HUES6 (cell line): ENCODE data around the gene RNPEP.

Experiments
- H3K27ac ChIP-seq: 2 replicates; pipeline ENCODE4 v1.7.0; 2013; ENCODE audit warnings: low read depth, mild to moderate bottlenecking, low read length, inconsistent platforms
- H3K27me3 ChIP-seq: 2 replicates; pipeline ENCODE4 v1.6.1; 2013; ENCODE audit warnings: low read length; ENCODE audit not compliant: control insufficient read depth, insufficient read depth
- H3K36me3 ChIP-seq: 2 replicates; pipeline ENCODE4 v1.6.1; 2013; ENCODE audit warnings: low read length; ENCODE audit not compliant: control insufficient read depth, insufficient read depth
- H3K4me1 ChIP-seq: 2 replicates; pipeline ENCODE4 v1.6.1; 2013; ENCODE audit warnings: low read length; ENCODE audit not compliant: control insufficient read depth, insufficient read depth
- H3K4me3 ChIP-seq: 2 replicates; pipeline ENCODE4 v1.5.1; 2013; ENCODE audit warnings: low read depth, low read length
- H3K9ac ChIP-seq: one replicate; pipeline ENCODE4 v1.6.1; 2013; ENCODE audit warnings: mild to moderate bottlenecking, low read length
- H3K9me3 ChIP-seq: 2 replicates; pipeline ENCODE4 v1.6.1; 2013; ENCODE audit warnings: low read depth, low read length; ENCODE audit not compliant: control insufficient read depth, insufficient read depth

The RNPEP gene

DNA sequence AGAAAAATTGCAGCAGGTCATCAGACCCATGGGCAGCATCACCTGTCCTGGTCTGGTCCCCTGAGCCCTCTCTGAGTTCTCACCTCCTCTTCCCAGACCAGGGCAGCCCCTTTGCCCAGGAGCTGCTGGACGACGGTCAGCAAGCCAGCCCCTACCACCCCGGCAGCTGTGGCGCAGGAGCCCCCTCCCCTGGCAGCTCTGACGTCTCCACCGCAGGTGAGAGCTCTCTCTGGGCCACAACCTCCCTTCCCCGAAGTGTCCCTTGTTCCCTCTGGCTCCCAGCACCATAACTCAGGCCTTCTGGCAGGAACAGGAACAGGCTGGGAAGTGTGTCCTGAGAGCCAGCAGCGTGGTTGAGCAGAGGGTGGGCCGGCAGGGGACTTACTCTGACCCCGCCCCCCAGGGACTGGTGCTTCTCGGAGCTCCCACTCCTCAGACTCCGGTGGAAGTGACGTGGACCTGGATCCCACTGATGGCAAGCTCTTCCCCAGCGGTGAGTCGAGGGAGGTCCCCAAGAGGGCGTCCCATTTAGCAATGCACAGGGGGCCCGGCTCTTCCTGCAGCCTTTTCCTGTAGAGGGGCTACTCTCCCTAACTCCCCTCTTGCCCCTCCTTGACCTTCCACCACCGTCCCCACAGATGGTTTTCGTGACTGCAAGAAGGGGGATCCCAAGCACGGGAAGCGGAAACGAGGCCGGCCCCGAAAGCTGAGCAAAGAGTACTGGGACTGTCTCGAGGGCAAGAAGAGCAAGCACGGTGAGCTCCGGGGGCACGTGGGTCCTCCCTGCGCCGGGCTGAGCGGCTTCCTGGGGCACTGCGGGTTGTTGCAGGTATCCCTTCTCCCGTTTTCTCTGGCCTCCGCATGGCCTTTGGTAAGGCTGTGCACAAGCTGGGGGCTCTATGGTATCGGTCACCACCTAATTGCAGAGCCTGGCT is 30.4 kb downstream of the RNPEP start:
- Histone ChIP-seq H3K27me3 (no peaks in the 10 kb centered on the region), H3K4me3 (no peak overlapping the region), H3K9ac (no peak overlapping the region), H3K4me1 (peaks cover 39% of the 10 kb centered on the region), H3K36me3 (peaks cover 39% of the 10 kb centered on the region), H3K27ac (no peak overlapping the region), H3K9me3 (no peaks in the 10 kb centered on the region)

DNA sequence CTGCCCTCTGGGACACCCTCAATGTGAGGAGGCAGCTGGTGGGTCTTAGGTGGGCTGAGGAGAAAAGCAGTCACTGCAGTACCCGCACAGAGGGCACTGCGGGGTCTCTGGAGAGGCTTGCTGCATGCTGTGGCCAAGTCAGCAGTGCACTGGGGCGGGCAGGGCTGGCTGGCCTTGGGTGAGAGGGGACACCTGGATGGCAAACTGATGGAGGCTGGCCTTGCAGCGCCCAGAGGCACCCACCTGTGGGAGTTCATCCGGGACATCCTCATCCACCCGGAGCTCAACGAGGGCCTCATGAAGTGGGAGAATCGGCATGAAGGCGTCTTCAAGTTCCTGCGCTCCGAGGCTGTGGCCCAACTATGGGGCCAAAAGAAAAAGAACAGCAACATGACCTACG is 31.2 kb downstream of the RNPEP start:
- H3K27me3 ChIP-seq = no peaks in the 10 kb centered on the region
- H3K9me3 ChIP-seq = no peaks in the 10 kb centered on the region
- peaks cover 42% of the 10 kb centered on the region for H3K4me1 ChIP-seq
- no peak overlapping the region for H3K9ac ChIP-seq
- H3K27ac ChIP-seq = no peak overlapping the region
- H3K4me3 ChIP-seq = no peak overlapping the region
- H3K36me3 ChIP-seq = peaks cover 39% of the 10 kb centered on the region

DNA sequence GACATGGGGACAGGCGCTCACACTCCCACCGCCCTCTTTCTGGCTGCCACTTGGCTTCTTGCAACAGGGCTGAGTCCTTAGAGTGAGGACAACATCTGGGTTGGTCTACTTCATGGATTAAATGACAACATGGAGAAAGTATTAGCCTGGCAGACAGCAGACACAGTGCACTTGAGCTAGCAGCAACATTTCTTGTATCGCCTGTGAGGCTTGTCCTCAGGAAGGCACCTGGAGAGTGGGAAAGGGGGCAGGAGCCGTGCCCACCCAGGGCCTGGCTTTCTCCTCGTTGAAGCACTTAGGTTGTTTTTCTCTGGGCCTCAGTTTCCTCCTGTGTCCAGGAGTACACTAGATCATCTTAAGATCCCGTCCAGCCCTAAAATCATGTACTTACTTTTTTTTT is 31.6 kb downstream of the RNPEP start:
- H3K27ac ChIP-seq = no peak overlapping the region
- H3K4me3 ChIP-seq = no peak overlapping the region
- peaks cover 39% of the 10 kb centered on the region for H3K36me3 ChIP-seq
- peaks cover 42% of the 10 kb centered on the region for H3K4me1 ChIP-seq
- H3K27me3 ChIP-seq = no peaks in the 10 kb centered on the region
- no peak overlapping the region for H3K9ac ChIP-seq
- no peaks in the 10 kb centered on the region for H3K9me3 ChIP-seq

DNA sequence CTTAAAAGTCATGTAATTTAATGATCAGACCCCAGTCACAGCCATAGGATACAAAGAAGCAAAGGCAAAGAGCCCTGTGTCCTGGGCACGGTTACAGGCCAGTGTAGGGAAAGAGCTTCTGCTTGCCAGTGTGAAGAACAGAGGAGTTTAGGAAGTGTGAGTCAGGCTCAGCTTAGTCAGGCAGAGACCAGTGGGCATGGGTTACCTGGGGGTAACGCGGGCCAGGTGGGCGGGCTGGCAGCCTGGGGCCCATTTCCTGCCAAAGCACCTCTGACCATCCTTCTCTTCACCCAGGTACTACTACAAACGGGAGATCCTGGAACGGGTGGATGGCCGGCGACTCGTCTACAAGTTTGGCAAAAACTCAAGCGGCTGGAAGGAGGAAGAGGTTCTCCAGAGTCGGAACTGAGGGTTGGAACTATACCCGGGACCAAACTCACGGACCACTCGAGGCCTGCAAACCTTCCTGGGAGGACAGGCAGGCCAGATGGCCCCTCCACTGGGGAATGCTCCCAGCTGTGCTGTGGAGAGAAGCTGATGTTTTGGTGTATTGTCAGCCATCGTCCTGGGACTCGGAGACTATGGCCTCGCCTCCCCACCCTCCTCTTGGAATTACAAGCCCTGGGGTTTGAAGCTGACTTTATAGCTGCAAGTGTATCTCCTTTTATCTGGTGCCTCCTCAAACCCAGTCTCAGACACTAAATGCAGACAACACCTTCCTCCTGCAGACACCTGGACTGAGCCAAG is 32.6 kb downstream of the RNPEP start:
- no peak overlapping the region for H3K9ac ChIP-seq
- peaks cover 34% of the 10 kb centered on the region for H3K4me1 ChIP-seq
- no peak overlapping the region for H3K4me3 ChIP-seq
- peaks cover 39% of the 10 kb centered on the region for H3K36me3 ChIP-seq
- no peaks in the 10 kb centered on the region for H3K9me3 ChIP-seq
- H3K27me3 ChIP-seq = no peaks in the 10 kb centered on the region
- H3K27ac ChIP-seq = no peak overlapping the region

DNA sequence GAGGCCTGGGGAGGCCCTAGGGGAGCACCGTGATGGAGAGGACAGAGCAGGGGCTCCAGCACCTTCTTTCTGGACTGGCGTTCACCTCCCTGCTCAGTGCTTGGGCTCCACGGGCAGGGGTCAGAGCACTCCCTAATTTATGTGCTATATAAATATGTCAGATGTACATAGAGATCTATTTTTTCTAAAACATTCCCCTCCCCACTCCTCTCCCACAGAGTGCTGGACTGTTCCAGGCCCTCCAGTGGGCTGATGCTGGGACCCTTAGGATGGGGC is 33.2 kb downstream of the RNPEP start:
- no peak overlapping the region for H3K4me3 ChIP-seq
- H3K27me3 ChIP-seq = no peaks in the 10 kb centered on the region
- no peaks in the 10 kb centered on the region for H3K9me3 ChIP-seq
- no peak overlapping the region for H3K9ac ChIP-seq
- peaks cover 39% of the 10 kb centered on the region for H3K36me3 ChIP-seq
- no peak overlapping the region for H3K27ac ChIP-seq
- peaks cover 31% of the 10 kb centered on the region for H3K4me1 ChIP-seq

DNA sequence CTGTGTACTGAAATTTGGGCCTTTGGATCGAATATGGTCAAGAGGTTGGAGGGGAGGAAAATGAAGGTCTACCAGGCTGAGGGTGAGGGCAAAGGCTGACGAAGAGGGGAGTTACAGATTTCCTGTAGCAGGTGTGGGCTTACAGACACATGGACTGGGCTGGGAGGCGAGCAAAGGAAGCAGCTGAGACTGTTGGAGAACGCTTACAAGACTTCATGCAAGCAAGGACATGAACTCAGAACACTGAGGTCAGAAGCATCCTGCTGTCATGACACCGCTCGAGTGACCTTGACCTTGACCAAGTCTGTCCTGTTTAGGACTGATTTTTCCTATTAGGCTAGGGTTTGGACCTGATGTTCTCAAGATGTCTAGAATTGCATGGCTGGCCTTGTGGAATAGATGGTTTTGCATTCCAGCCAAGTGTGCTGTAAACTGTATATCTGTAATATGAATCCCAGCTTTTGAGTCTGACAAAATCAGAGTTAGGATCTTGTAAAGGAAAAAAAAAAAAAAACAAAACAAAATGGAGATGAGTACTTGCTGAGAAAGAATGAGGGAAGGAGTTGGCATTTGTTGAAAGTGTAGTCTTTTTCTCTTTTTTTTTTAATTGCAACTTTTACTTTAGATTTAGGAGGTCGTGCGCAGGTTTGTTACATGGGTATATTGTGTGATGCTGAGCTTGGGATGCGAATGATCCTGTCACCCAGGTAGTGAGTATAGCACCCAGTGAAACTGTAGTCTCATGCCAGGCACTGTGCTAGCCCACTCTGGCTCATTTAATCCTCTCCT is 33.8 kb downstream of the RNPEP start:
- H3K36me3 ChIP-seq = peaks cover 39% of the 10 kb centered on the region
- no peak overlapping the region for H3K4me3 ChIP-seq
- H3K9ac ChIP-seq = no peak overlapping the region

DNA sequence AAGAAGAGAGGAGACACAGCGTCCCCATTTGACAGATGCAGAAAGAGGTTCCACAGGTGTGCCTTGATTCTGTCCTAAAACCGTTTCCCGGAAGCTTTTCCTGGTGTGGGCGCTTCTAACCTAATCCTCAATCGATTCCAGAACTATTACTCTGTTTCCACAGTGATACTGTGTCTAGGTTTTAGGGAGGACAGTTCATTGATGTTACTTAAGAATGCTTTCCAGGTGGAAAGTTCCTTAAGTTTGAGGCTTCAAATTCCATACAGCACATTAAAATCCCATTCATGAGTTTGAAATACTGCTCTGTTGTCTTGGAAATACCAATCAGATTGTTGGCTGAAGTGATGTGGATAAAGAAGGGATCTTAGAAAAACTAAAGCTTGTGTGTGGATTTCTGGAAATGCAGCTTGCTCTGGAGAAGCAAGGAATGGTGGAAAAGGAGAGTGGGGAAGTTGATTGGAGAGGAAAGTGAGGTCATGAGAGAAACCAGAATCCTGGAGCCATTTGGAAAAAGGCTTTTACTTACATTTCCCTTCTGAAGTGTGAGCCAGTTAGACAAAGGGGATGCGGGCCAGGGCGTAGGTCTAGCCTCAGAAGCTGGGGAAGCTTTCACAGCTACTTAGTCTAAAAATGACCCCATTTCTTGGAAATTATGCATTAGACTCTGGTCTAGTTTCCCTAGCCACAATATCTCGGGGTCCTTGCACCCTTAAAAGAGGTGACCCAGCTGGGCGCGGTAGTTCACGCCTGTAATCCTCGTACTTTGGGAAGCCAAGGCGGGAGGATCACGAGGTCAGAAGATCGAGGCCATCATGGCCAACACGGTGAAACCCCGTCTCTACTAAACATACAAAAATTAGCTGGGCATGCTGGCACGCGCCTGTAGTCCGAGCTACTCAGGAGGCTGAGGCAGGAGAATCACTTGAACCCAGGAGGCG is 34.6 kb downstream of the RNPEP start:
- Histone ChIP-seq H3K27me3 (no peaks in the 10 kb centered on the region), H3K36me3 (peaks cover 35% of the 10 kb centered on the region), H3K9ac (no peak overlapping the region), H3K27ac (no peak overlapping the region), H3K4me3 (no peak overlapping the region), H3K9me3 (no peaks in the 10 kb centered on the region), H3K4me1 (peaks cover 23% of the 10 kb centered on the region)

More for the DNA sequence above, 33.8 kb downstream of the RNPEP start:
- no peaks in the 10 kb centered on the region for H3K27me3 ChIP-seq
- no peaks in the 10 kb centered on the region for H3K9me3 ChIP-seq
- H3K27ac ChIP-seq = no peak overlapping the region
- peaks cover 25% of the 10 kb centered on the region for H3K4me1 ChIP-seq

DNA sequence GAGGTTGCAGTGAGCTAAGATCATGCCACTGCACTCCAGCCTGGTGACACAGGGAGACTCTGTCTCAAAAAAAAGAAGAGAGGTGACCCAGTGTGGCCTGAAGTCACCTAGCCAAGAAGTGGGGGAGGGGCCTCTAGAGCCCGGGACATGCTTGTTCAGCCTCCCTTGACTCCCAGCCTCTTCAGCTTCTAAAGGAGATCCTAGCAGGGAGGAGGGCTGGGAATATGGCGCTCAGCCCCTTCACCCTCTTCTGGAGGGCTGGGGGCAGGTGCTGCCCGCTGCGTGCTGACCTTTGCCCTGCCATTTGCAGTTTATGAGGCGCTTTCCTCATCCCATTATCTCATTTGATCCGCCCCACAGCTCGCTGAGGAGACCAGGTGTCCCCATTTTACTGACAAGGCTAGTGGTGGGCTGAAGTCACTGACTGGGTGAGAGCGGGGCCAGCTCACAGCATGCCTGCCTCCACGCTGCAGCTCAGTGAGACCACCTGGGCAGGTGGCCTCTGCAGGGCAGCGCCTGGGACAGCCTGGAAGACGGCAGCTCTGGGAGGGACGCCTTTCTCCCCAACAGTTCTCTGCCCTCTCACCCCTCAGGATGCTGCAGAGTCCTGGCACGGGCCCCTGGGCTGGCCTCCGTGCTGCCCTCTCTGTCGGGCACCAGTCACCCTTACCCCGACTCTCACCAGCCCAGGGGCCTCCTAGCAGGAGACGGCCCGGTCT is 35.5 kb downstream of the RNPEP start:
- H3K9ac ChIP-seq = no peak overlapping the region
- H3K4me1 ChIP-seq = peaks cover 23% of the 10 kb centered on the region
- H3K4me3 ChIP-seq = no peak overlapping the region
- no peak overlapping the region for H3K27ac ChIP-seq
- peaks cover 30% of the 10 kb centered on the region for H3K36me3 ChIP-seq
- no peaks in the 10 kb centered on the region for H3K27me3 ChIP-seq
- no peaks in the 10 kb centered on the region for H3K9me3 ChIP-seq

DNA sequence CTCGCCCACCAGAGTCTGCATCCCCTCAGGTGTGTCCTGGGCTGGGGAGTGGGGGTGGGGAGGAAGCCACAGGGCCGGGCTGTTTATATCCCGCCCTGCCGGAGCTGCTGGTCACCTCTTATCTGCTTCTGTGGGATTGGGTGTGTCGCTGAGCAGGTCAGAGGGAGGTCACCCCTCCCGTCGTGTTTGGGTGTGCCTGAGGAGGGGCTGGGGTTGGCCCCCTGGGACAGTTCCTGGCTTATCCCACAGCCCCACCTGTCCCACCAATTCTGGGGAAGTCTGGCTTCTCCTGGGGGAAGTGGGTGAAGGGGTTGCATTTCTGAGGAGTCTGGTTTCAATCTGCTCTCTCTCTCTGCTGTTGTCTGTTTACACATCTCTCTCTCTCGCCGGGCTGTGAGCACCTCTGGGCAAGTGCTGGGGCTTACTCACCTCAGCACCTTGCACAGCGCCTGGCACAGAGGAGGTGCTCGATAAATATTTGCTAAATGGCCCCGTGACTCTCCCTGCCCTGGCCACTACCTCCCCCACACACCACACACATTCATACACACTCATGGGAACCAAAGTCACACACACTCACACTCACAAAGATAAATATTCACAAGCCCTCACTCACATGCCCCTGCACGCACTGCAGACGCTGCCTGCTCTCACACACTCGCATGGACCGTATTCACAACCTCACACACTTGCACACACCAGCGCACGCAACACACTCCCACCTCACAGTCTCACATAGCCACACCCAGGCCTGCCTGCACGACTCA is 36.2 kb downstream of the RNPEP start:
- peaks cover 25% of the 10 kb centered on the region for H3K4me1 ChIP-seq
- peaks cover 22% of the 10 kb centered on the region for H3K36me3 ChIP-seq
- no peak overlapping the region for H3K9ac ChIP-seq
- H3K27ac ChIP-seq = no peak overlapping the region
- H3K27me3 ChIP-seq = no peaks in the 10 kb centered on the region
- no peak overlapping the region for H3K4me3 ChIP-seq
- no peaks in the 10 kb centered on the region for H3K9me3 ChIP-seq
